Prostate gland (tissue), 2 donors: Measurements from ENCODE around the gene MARCHF3.

Experiments used
- CTCF ChIP-seq, 4 experiments: fragments of 200-600 bp in 2 of 4; fragments of 450-650 bp in 2 of 4; sonication (generic) in 2 of 4; IDR thresholded peaks; 1 replicate in 3 of 4; 2 replicates in 1 of 4; pipeline ENCODE4 v1.5.1; 2016 to 2019; ENCODE audit warnings: antibody characterized with exemption in 4 of 4, mild to moderate bottlenecking in 2 of 4, moderate library complexity in 2 of 4
- POLR2A ChIP-seq: fragments of 450-650 bp; IDR thresholded peaks from one replicate; pipeline ENCODE4 v1.6.1; 2016; ENCODE audit warnings: antibody characterized with exemption, mild to moderate bottlenecking
- POLR2AphosphoS5 ChIP-seq: sonication (generic); formaldehyde crosslinking; IDR thresholded peaks from one replicate; pipeline ENCODE4 v1.6.1; 2017; ENCODE audit warnings: antibody characterized with exemption

DNA sequence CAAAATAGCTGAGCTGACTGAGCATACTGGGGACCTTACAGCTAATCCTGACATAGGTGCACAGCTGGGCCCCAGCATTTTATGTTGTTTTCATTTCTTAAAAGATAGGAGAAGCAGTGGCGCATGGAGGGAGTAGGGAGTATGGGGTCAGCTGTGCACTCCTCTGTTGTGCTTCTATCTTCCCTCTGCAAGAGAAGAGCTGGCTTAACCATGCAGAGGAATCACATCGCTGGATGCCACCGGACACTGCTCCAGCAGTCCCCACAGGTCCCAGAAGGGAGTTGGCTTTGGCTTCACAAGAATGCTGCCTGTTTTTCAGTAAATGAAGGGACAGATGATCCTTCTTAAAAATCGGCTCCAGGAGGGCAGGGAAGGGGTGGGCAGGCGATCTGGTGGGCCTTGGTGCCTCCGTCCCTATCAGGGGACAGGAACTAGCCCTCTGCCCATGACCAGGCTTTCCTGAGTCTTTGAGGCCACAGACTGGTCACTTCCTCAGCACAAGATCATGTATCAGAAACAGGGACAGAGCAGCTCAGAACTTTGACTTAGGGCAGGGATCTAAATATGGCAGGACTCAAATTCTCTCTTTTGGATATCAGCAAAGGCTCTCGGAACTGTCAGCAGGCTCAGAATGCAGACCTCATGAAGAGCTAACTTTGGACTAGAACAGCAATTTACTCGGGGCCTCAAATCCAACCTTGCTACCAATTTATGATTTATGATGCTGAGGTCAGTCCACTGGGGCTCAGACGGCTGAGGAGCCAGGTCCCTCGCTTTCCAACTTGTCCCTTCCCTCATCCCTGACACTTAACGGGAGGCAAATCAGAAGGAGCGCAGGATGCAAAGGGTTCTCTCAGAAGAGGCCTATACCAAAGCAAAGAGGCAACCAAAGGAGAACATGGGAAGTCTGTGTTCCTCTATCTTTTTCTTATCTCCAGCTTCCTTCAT is 47.2 kb downstream of the MARCHF3 start:
- TF ChIP-seq POLR2AphosphoS5 (no peak), CTCF (IDR thresholded peaks at IDR 0.05) (no peak), POLR2A (no peak)
